ENCODE measurements around the gene ARL16.
A peak's percentile ranks its signal among the peaks of the same experiment; 100 is the strongest.

Gene ARL16, protein sequence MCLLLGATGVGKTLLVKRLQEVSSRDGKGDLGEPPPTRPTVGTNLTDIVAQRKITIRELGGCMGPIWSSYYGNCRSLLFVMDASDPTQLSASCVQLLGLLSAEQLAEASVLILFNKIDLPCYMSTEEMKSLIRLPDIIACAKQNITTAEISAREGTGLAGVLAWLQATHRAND

DNA sequence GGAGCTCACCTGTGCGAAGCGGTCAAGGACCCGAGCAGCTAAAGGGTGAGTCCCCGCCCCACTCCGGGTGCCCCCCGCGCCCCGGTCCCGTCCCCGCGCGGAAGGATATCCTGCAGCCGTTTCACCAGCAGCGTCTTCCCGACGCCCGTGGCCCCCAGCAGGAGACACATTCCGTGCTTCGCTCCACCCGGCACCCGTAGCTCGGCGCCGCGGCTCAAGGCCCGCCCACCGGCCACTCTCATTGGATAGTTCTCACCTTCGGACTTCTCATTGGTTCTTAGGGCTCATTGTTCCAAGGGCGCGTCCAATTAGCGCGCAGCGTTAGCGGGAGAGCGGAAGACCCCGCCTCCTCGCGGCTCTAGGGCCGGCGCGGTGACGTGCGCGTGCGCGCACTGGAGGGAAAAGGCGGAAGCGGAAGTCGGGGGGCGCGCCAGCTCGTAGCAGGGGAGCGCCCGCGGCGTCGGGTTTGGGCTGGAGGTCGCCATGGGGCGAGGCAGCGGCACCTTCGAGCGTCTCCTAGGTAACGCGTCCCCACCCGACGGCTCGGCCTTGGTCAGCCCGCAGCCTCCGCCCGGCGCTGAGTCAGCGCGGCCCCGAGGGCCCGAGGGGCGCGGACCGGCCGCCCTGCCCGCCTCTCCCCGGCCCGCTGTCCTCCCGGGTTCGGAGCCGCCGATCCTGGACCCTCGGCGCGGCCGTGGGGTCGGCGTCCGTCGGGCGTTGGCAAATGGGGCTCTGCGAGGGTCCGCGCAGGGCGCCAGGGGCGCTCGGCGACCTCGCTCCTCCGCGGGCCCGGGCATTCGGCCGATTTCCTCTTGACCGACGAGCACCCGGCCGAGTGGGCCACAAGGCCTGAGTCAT is at the start of gene ARL16, which contains the start of gene HGS:
Gene ARL16, minus strand, starts transcription at position 214 of the 858 bp plus-strand sequence. Its CDS starts 44 bp downstream, at position 170.
Gene HGS, plus strand, starts transcription at position 428 of the 858 bp plus-strand sequence. Its CDS starts 56 bp downstream, at position 484.
- peak; percentile 84 for DNase-seq

DNA sequence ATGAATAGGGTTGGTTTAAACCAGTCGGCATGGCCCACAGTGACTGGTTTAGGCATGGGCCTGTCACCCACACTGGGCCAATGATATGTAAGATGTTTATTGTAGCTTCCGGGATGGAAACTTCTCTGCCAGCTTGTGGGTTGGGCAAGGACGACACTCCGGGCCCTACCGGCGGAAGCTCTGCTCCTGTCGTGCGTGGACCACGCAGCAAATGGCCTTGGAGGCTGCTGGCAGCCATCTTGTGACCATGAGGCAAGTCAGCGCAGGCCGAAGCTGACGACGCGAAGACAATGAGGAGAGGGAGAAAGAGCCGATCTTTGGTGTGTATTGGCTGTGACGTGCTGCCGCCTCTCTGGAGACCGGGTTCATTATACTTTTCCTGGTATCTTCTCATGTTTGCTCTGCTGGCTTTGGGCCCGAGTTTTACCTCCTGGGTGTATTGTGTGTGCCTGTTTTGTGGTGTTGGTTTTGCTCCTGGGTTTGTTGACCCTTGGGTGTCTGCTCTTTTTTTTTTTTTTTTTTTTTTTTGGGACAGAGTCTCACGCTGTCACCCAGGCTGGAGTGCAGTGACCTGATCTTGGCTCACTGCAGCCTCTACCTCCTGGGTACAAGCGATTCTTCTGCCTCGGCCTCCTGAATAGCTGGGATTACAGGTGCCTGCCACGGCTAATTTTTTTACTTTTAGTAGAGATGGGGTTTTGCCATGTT is 43.9 kb upstream of the ARL16 start:
- DNase-seq, result no peak

DNA sequence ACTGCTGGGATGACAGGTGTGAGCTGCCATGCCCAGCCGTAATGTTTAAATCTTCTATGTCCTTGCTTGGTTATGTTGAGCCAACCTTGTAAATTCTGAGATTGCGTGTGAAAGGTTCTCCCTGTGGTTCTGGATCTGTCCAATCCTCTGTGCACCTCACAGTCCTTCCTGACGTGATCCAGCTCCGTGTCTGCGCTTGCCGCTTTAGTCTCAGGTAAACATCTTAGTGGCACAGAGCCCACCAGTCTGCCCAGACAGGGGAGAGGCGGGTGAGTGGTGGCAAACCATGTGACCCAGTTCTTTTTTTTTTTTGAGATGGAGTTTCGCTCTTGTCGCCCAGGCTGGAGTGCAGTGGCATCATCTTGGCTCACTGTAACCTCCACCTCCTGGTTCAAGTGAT is 42.4 kb upstream of the ARL16 start:
- DNase-seq, result no peak

DNA sequence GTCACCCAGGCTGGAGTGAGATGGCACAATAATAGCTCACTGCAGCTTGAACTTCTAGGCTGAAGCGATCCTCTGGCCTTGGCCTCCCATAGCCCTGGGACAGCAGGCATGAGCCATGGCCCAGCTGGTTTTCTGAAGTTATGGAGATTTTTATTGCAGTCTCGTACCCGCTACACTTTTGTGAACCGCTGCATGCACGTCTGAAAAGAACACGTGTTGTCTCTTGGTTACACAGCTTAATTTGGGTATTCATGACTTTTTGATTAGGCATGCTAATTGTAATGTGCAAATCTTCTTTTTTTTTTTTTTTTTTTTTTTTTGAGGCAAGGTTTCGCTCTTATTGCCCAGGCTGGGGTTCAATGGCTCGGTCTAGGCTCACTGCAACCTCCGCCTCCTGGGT is 41.8 kb upstream of the ARL16 start:
- no peak for DNase-seq

DNA sequence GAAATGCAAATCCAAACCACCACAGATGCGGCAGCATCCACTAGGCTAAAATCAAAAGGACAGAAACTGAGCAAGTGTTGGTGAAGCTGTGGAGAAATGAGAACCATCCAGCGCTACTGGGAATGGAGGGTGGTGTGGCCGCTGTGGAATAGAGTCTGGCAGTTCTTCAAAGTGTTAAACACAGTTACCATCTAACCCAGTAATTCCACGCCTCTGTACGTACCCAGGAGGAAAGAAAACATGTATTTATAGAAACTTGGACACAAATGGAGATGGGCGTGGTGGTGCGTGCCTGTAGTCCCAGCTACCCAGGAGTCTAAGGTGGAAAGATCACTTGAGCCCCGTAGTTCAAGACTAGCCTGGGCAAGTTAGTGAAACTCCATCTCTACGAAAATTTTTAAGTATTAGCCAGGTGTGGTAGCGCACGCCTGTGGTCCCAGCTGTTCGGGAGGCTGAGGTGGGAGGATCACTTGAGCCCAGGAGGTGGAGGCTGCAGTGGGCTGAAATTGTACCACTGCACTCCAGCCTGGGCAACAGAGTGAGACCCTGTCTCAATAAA is 40.1 kb upstream of the ARL16 start:
- DNase-seq, result no peak

DNA sequence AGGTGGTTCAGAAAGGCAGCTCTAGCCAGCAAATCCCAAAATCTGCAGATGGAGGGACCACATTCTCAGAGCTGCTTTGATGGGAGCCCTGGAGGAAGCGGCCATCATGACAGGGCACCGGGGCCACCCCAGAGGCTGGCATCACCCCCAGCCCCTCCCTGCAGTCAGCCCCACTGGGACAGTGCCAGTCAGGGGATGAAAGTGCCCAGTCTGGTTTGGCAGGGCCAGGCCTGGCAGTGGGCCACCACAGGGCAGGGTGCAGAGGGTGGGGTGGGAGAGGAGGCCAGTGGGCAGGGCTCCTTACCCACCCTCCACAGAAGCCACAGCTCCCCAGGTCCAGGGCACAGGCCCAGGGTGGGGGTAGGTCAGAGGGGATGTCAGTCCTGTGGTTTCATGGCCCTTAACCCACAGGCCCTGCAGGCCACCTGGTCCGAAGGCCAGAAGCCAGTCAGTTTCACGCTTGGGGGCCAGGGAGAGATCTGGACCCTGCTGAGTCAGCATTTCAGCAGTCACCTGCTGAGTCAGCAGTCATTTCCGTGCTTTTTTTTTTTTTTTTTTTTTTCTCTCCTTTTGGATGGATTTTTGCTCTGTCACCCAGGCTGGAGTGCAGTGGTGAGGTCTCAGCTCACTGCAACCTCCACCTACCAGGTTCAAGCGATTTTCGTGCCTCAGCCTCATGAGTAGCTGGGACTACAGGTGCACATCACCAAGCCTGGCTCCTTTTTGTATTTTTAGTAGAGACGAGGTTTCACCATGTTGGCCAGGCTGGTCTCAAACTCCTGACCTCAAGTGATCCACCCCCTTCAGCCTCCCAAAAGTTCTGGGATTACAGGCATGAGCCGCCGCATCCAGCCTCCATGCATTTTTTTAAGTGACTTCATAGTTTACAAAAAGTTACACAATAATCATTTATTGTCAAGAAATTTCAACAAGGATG is 38.9 kb upstream of the ARL16 start:
- DNase-seq, result peak; percentile 14

DNA sequence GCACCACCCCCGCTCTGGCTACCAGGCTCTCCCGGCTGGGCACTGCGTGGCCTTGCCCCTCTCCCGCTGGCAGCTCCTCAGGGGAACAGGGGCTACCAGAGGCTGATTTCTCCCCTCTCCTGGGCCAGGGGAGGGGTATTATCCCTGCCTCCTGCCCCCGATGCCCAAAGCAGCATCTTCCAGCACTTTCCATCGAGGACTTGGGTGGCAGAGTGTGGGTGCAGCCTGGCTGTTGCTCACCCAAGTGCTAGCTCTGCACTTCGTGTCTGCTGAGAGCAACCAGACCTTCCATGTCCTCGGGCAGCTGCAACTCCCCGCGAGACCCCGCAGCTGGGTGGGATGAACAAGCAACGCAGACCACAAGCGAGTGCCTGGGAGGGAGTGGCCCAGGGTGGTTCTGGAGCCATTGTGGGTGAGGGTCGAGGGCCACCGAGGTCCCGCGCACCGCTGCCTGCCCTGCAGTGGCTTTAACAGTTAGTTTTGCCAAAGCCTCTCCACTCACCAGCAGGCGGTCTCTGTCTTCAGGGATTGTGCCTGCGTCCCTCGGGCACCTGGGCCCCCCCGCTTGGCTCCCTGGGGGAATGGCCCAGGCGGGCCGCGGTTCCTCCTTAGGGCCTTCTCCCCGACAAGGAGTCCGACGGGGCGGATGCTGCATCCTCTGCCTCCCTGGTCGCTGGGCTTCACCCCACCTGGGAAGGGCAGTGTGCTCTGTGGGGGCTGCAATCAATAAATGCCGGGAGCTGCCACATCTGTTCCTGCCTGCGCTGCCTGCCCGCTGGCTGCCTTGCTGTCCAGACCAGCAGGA is 36.9 kb upstream of the ARL16 start:
- no peak for DNase-seq

DNA sequence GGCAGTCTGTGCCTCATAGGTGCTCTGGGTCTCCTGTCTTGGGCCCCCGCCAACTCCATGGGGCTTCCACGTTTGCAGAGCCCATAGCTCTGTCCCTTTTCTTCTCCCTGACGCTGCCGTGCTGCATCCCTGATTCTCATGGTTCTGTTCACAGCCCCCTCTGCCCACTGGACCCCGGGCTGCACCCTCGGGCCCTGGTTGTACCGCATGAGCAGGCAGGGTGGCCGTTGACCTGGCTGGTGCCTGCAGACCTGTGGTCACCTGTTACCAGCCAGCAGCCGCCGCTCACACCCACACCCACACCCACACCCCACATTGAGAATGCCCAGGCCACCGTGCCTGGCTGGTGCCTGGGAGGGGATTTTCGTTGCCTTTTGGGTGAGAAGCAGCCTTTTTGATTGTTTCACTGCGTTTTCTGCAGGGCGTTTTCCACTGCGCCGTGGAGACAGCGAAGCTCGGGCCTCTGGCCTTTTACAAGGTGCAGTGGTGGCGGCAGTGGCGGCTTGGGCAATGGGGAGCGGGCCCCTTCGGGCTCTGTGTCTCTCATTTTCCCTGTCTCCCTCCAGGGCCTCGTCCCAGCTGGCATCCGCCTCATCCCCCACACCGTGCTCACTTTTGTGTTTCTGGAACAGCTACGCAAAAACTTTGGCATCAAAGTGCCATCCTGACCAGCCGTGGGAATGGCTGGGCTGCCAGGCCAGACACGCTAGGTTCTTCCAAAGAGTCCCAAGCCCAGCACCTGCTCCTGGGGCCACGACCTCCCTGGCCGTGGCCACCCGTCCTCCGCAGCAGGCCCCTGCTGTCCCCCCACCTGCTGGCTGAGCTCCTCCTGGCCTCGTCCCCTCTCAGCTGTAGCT is 36.0 kb upstream of the ARL16 start:
- no peak for DNase-seq

DNA sequence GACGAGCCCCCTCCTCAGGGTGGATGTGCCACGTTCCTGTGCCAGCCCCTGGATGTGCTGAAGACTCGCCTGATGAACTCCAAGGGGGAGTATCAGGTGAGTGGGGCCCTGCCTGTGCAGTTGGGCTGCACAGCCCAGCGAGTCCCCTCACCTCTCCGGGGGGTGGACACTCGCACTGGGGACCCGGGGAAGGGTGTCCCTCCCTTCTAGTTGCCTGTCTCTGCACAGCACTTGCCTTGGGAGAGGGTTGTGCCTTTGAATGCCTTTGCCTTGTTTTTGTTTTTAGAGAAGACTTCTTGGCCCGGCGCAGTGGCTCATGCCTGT is 34.1 kb upstream of the ARL16 start:
- no peak for DNase-seq

DNA sequence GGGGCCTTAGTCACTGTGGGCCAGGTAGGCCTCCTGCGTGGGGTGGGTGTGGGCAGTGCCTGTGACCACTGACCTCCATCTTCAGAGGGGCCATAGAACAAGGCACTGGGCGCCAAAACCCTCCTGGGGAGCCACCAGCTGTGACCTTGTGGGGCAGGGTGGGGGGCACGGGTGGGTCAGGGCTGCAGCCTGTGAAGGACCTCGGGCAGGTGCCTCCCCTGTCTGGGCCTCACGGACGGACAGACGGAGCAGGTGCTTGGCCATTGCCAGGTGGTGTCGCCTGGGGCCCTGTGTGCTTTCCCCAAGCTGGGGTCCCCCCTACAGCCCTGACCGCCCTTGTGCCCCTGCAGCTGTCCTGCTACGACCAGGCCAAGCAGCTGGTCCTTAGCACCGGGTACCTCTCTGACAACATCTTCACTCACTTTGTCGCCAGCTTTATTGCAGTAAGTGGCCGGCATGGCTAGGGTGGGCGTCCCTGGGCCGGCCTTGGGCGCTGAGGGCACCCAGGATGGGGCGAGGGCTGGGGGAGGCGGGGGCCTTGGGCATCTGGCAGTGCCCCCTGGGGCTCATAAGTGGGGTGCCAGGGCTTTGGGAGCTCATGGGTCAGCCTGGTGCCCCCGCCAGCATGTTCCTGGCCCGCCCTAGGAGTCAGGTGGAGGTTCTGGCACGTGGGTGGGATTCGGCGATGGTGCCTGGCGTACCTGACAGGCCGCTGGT is 33.6 kb upstream of the ARL16 start:
- DNase-seq, result no peak

DNA sequence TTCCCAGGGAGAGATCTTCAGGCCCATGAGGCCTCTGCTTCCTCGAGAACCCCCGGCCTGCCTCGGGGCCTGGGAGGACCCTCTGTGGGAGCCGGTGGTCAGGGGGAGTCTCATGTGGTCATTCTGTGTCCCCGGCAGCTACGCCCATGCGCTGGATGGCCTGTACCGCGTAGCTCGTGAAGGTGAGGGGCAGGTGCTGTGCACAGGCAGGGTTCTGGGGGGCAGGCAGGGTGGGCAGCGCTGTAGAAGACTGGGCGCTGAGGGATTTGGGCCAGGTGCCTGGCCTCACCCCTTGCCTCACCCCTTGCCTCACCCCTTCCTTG is 33.0 kb upstream of the ARL16 start:
- no peak for DNase-seq

DNA sequence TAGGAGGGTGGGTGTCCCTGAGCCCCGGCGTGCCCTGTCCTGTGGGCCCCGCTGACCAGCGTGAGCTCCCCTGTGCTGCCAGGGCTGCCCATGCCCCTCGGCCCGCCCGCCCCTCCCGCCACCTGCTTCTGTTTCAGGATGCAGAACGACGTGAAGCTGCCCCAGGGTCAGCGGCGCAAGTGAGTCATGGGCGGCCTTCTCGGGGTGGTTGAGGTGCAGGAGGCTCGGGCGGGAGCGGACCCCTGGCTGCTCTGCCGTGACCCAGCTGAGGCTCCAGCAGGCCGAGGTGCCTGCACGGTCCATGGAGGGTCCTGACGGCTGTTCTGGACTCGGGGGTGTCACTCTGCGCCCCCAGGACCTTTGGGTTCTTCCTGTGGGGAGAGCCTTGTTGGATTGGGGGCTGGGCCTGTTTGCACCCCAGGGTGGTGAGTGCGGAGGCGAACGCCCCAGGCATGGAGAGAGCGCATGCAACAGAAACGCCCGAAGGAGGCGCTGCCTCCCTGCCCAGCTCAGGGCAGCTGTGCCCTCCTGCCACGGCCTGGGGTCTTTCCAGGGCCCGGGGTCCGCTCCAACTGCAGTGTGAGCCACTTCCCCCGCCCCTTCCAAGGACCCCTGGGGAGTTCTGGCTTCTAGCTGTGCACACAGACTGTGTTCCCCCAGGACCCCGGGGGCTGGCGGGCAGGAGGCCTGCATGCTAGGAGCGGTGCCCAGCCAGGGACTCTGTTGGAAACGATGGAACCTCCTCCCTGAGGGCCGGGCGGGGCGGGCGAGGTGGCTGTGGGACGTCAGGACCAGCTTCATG is 32.5 kb upstream of the ARL16 start:
- DNase-seq, result no peak

DNA sequence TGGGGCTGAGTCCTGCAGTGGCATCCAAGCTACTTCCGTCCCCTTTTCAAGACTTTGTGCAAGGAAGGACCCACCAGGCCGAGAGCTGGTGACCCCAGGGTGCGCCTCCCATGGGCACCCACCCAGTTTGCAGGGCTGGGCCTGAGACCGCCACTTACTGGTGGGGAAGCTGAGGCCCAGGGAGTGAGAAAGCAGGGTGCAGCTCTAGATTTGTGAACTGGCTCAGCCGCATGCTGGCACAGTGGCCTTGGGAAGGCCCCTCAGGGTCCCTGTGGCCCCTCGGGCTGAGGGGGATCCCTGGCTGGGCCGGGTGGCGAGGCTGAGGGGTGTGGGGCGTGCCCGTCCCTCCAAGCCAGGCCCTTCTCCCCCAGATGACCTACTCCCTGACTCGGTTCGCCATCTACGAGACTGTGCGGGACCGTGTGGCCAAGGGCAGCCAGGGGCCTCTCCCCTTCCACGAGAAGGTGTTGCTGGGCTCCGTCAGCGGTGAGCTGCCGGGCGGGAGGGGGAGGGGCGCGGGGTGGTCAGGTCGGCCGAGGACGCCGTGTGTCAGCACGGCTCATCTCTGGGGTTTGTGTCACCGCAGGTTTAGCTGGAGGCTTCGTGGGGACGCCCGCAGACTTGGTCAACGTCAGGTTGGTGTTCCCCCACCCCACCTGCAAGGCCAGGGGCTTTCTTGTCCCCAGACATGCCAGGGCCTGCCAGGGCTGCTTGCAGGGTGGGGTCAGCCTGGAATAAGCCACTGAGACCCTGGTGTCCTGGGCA is 31.7 kb upstream of the ARL16 start:
- no peak for DNase-seq

DNA sequence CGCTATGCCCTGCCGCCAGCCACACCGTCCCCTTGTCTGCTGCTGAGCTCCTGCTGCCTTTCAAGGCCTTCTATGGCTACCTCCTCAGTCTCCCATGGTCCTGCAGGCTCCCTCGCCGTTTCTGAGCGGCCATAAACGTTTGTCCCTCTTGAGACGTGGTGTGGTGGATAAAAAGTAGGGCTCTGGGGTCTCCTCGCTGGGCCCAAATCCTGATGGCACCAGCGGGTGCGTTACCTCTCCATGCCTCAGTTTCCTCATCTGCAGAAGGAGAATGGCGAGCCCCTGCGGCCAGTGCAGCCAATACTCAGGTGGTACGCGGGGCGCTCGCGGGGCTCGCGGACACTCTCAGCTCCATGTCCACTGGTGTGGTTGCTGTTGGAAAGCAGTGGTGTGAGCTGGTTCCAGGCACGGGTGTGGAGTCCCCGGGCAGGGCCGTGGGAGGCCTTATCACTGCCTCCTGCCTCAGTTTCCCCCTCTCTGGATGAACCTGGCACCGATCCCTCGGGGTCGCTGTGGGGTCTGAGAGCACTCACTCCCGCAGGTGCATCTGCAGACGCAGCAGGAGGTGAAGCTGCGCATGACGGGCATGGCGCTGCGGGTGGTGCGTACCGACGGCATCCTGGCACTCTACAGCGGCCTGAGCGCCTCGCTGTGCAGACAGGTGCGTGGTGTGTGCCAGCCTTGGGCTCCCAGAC is 31.0 kb upstream of the ARL16 start:
- no peak for DNase-seq

DNA sequence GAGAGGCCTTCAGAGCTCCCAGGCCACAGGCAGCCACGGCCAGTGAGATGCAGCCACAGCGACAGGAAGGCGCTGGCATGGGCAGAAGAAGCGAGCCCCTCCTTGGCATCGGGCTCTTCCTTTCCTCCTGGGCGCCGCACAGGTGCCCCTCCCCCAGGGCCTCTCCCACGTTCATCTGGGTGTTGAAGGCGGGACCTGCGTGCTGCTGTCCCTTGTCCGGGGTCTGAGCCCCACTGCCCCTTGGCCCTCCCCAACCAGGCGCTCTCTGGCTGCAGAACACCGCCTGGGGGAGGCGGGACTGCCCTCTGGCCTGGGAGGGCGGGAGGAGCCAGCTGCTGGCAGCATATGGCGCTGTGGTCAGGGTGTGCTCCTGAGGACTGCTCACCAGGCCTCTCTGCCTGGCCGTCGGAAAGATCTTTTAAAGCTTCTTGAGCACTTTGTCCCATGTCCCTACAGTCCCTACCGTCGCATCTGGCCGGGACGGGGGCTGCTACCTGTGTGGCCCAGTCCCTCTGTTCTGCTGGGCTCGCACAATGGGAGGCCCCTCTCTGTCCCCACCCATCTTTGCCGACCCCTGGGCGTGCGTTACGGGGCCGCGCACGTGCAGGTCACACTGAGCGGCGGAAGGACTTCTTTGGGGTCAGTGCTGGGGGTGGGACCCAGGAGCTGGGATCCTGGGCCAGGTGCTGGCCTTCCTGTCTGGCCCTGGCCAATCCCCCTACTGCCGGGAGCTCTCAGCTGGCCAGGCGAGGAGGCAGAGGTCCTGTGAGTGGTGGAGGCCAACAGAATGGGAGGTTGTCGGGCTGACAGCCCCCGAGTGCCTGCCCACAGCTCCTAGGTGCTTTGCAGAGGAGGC is 30.2 kb upstream of the ARL16 start:
- DNase-seq, result no peak

DNA sequence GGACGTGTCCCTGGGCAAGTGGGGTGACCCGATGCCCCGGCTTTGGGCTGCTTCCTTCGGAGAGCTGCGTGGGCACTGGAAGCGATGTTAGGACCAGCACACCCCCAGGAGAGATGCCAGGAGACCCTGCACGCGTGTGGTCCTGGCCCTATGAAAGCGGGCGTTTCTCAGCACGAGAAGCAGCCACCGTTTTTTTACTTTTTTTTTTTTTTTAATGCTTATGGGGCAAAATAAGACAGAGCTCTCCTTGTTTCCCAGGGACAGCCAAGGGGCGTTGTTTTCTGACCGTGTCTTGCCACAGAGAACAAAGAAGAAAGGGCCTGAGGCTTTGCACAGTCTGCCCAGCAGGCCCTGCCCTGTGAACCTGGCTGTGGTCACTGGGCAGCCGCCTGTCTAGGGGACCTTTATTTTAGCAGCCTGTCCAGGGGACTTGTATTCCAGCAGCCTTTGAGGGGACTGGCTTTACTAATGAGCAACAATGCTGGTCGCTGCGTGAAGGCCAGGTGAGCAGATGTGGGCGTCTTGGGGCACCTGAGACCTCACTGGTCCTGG is 29.5 kb upstream of the ARL16 start:
- no peak for DNase-seq
